Prostate gland (tissue), 2 donors: Measurements from ENCODE around the gene ATP1B4. TPM values are rescaled to one million over a fixed set of nuclear protein-coding genes. Genes with fewer than 3 reads are reported as not detected.

Experiments
- DNase-seq: peaks from one replicate; pipeline ENCODE4 v3.0.0-alpha.2; 2019; ENCODE audit warnings: low spot score
- H3K27ac ChIP-seq, 2 donors: fragments of 200-600 bp; sonication (generic); 2 replicates each; pipeline ENCODE4 v1.5.1; 2017 to 2019
- H3K27me3 ChIP-seq: fragments of 200-600 bp; sonication (generic); replicated peaks from 2 replicates; pipeline ENCODE4 v1.5.1; 2019; ENCODE audit not compliant: insufficient read depth
- H3K36me3 ChIP-seq, 2 donors: fragments of 200-600 bp; sonication (generic); 1 replicate in 1 of 2; 2 replicates in 1 of 2; pipeline versions ENCODE4 v1.5.1 to v1.8.1; 2017 to 2019
- H3K4me1 ChIP-seq: fragments of 200-600 bp; sonication (generic); replicated peaks from 2 replicates; pipeline ENCODE4 v1.5.1; 2019
- H3K4me3 ChIP-seq, 2 donors: fragments of 200-600 bp; sonication (generic); 2 replicates each; pipeline ENCODE4 v1.5.1; 2017 to 2019
- H3K9me3 ChIP-seq: fragments of 200-600 bp; sonication (generic); 2 replicates; pipeline ENCODE4 v1.5.1; 2017
- CTCF ChIP-seq, 4 experiments: fragments of 200-600 bp in 2 of 4; fragments of 450-650 bp in 2 of 4; sonication (generic) in 2 of 4; IDR thresholded peaks; 1 replicate in 3 of 4; 2 replicates in 1 of 4; pipeline ENCODE4 v1.5.1; 2016 to 2019; ENCODE audit warnings: antibody characterized with exemption in 4 of 4, mild to moderate bottlenecking in 2 of 4, moderate library complexity in 2 of 4
- POLR2A ChIP-seq: fragments of 450-650 bp; IDR thresholded peaks from one replicate; pipeline ENCODE4 v1.6.1; 2016; ENCODE audit warnings: antibody characterized with exemption, mild to moderate bottlenecking
- POLR2AphosphoS5 ChIP-seq: sonication (generic); formaldehyde crosslinking; IDR thresholded peaks from one replicate; pipeline ENCODE4 v1.6.1; 2017; ENCODE audit warnings: antibody characterized with exemption
- WGBS: methylation state at CpG from one replicate; pipeline ENCODE4 v1.1.5; 2018; 5-methylcytosine and 5-hydroxymethylcytosine counted together
- intact Hi-C: fragments of 100-400 bp; cut with DNase I; formaldehyde crosslinking; loops from one replicate; pipeline ENCODE4 v1.14.2; 2022
- total RNA-seq, 2 donors: library from RNA; depleted of rRNA; stranded (reverse); fragments of >200 nt; gene quantifications; one replicate each; pipeline ENCODE4 v1.1.0, GENCODE V29; 2016

ATP1B4 gene
- total RNA-seq, 2 donors from 2014 or later, result 0.50 TPM; not detected in 1

DNA sequence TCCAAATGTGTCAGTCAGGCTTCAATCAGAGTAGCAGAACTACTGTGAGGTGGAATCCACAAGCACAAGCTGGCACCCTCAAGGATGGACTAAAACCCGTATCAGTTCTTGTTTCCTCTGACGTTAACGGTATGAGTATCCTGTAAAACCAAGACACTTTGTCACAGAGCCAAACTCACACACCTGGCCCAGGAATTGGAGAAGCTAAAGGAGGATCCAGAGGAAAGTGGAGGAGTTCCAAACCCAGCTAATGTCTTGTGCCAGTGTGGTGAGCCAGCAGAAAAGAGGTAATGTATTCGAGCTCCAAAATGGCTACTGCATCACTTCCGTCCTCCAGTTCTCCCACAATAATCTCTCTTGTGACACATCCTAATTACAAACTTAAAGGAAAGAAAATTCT is 44.7 kb downstream of the ATP1B4 start:
- Histone ChIP-seq H3K4me1 (no peaks in the 10 kb centered on the region), H3K36me3 (no peaks in the 10 kb centered on the region), H3K27ac (no peak overlapping the region), H3K9me3 (no peaks in the 10 kb centered on the region), H3K4me3 (no peak overlapping the region), H3K27me3 (no peaks in the 10 kb centered on the region)
- intact Hi-C loops, result no loop called here
- WGBS, result 52% methylated on average over 5 of the region's 5 CpGs
- TF ChIP-seq POLR2AphosphoS5, result no peak
- no peak for TF ChIP-seq POLR2A
- no peak for DNase-seq

DNA sequence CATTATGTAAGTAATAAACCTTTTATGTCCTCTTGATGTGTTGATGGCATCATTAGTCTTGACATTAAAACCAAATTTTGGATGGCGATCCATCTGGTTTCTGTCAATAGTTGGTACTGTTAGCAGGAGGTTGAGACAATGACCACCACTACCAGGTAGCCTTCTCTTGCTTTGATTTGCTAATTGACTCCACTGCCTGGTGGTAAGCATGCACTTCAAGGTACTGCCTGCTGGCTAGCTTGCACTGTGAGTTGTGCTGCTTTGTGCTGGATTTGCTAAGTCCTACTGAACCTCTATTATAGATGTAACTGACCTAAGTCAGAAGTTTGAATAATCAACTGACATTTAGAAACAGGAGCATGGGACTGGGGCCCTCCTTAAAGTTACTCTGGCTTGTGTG is 46.3 kb downstream of the ATP1B4 start:
- intact Hi-C loops, result no loop called here
- 50% methylated on average over 1 of the region's 1 CpG for WGBS
- TF ChIP-seq CTCF (IDR thresholded peaks at IDR 0.05) (no peak), POLR2A (no peak), POLR2AphosphoS5 (no peak)
- no peak overlapping the region for H3K4me3 ChIP-seq
- H3K4me1 ChIP-seq, result no peaks in the 10 kb centered on the region
- no peaks in the 10 kb centered on the region for H3K9me3 ChIP-seq
- no peak overlapping the region for H3K27ac ChIP-seq
- DNase-seq, result no peak
- H3K36me3 ChIP-seq, result no peaks in the 10 kb centered on the region
- H3K27me3 ChIP-seq, result no peaks in the 10 kb centered on the region

- TF ChIP-seq CTCF (IDR thresholded peaks at IDR 0.05) (no peak), POLR2AphosphoS5 (no peak), POLR2A (no peak)
- 43% methylated on average over 2 of the region's 2 CpGs for WGBS
- intact Hi-C loops, result no loop called here
Measured at GRCh38 chrX:120419463-120419862, 57.6 kb downstream of the ATP1B4 start.

GRCh38 chrX:120426599-120426998 is 64.7 kb downstream of the ATP1B4 start:
- Histone ChIP-seq H3K36me3 (no peaks in the 10 kb centered on the region), H3K9me3 (no peaks in the 10 kb centered on the region), H3K4me1 (no peaks in the 10 kb centered on the region), H3K27me3 (no peaks in the 10 kb centered on the region), H3K4me3 (no peak overlapping the region), H3K27ac (no peak overlapping the region)
- intact Hi-C loops, result no loop called here
- DNase-seq, result no peak
- TF ChIP-seq CTCF (IDR thresholded peaks at IDR 0.05), result no peak
- no peak for TF ChIP-seq POLR2AphosphoS5
- TF ChIP-seq POLR2A, result no peak

More at GRCh38 chrX:120419463-120419862, 57.6 kb downstream of the ATP1B4 start:
- no peaks in the 10 kb centered on the region for H3K9me3 ChIP-seq
- no peak overlapping the region for H3K4me3 ChIP-seq
- no peak for DNase-seq
- H3K36me3 ChIP-seq, result no peaks in the 10 kb centered on the region
- no peak overlapping the region for H3K27ac ChIP-seq
- H3K27me3 ChIP-seq, result no peaks in the 10 kb centered on the region
- H3K4me1 ChIP-seq, result no peaks in the 10 kb centered on the region

DNA sequence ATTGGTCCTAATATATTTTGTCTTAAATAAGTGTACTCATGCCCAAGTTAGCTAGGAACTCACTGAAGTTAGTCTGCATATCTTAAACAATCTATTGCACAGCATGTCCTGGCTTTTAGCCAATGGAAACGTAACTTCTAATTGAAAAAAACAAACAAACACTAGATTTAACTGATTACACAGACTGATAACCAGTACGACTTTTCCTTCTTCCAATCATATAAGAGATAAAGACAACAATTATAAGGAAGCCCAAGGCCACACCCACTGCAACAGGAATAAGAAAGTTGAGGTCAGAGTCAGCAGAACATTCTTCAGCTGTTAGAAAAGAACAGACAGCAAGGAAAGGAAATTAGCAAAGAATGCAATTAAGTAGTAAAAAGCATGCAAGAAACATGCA is 66.4 kb downstream of the ATP1B4 start:
- peak; percentile 4 for DNase-seq
- no peaks in the 10 kb centered on the region for H3K27me3 ChIP-seq
- no peaks in the 10 kb centered on the region for H3K36me3 ChIP-seq
- H3K9me3 ChIP-seq, result no peaks in the 10 kb centered on the region
- no peak overlapping the region for H3K27ac ChIP-seq
- H3K4me1 ChIP-seq, result no peaks in the 10 kb centered on the region
- no peak for TF ChIP-seq POLR2AphosphoS5
- TF ChIP-seq CTCF (IDR thresholded peaks at IDR 0.05), result no peak
- no peak for TF ChIP-seq POLR2A
- no peak overlapping the region for H3K4me3 ChIP-seq
- intact Hi-C loops, result no loop called here
- WGBS, result 5% methylated on average over 2 of the region's 2 CpGs
